ENCODE data around the gene C11orf54. TPM values are rescaled to one million over a fixed set of nuclear protein-coding genes. Genes with fewer than 3 reads are reported as not detected.

C11orf54 gene
- total RNA-seq, 1 donor from 2014 or later = 23.5 TPM

GRCh38 chr11:93718057-93718563, 23.4 kb upstream of the C11orf54 start:
- Mint-ChIP-seq H3K27me3 (ENCODE audit: unreplicated experiment) (no peaks in the 10 kb centered on the region), H3K4me1 (ENCODE audit: unreplicated experiment) (peaks cover 2% of the 10 kb centered on the region), H3K4me3 (ENCODE audit: unreplicated experiment) (no peak overlapping the region), H3K27ac (ENCODE audit: unreplicated experiment) (no peak overlapping the region), H3K36me3 (ENCODE audit: unreplicated experiment) (peaks cover 30% of the 10 kb centered on the region), H3K9me3 (ENCODE audit: unreplicated experiment) (no peaks in the 10 kb centered on the region)
- DNase-seq (ENCODE audit: extremely low spot score, unreplicated experiment) = no peak
- no peak for TF ChIP-seq CTCF (IDR thresholded peaks at IDR 0.05)

- H3K9me3 Mint-ChIP-seq (ENCODE audit: unreplicated experiment) = no peaks in the 10 kb centered on the region
- DNase-seq (ENCODE audit: extremely low spot score, unreplicated experiment) = no peak
- H3K4me1 Mint-ChIP-seq (ENCODE audit: unreplicated experiment) = no peaks in the 10 kb centered on the region
- H3K4me3 Mint-ChIP-seq (ENCODE audit: unreplicated experiment) = no peak overlapping the region
- no peak overlapping the region for H3K27ac Mint-ChIP-seq (ENCODE audit: unreplicated experiment)
- peaks cover 31% of the 10 kb centered on the region for H3K36me3 Mint-ChIP-seq (ENCODE audit: unreplicated experiment)
- no peak for TF ChIP-seq CTCF (IDR thresholded peaks at IDR 0.05)
- no peaks in the 10 kb centered on the region for H3K27me3 Mint-ChIP-seq (ENCODE audit: unreplicated experiment)
These were observed 22.2 kb upstream of the C11orf54 start for GRCh38 chr11:93719310-93719709.

- H3K9me3 Mint-ChIP-seq (ENCODE audit: unreplicated experiment) = no peaks in the 10 kb centered on the region
These were observed 20.9 kb upstream of the C11orf54 start for GRCh38 chr11:93720522-93720921.

GRCh38 chr11:93724089-93724488, 17.4 kb upstream of the C11orf54 start:
- H3K27me3 Mint-ChIP-seq (ENCODE audit: unreplicated experiment) = no peaks in the 10 kb centered on the region
- H3K36me3 Mint-ChIP-seq (ENCODE audit: unreplicated experiment) = peaks cover 45% of the 10 kb centered on the region
- H3K9me3 Mint-ChIP-seq (ENCODE audit: unreplicated experiment) = no peaks in the 10 kb centered on the region
- TF ChIP-seq CTCF (IDR thresholded peaks at IDR 0.05) = no peak
- no peaks in the 10 kb centered on the region for H3K4me1 Mint-ChIP-seq (ENCODE audit: unreplicated experiment)
- H3K27ac Mint-ChIP-seq (ENCODE audit: unreplicated experiment) = no peak overlapping the region
- H3K4me3 Mint-ChIP-seq (ENCODE audit: unreplicated experiment) = no peak overlapping the region
- no peak for DNase-seq (ENCODE audit: extremely low spot score, unreplicated experiment)

More at GRCh38 chr11:93720522-93720921, 20.9 kb upstream of the C11orf54 start:
- Mint-ChIP-seq H3K27me3 (ENCODE audit: unreplicated experiment) (no peaks in the 10 kb centered on the region), H3K27ac (ENCODE audit: unreplicated experiment) (no peak overlapping the region), H3K4me1 (ENCODE audit: unreplicated experiment) (no peaks in the 10 kb centered on the region), H3K36me3 (ENCODE audit: unreplicated experiment) (peaks cover 33% of the 10 kb centered on the region), H3K4me3 (ENCODE audit: unreplicated experiment) (no peak overlapping the region)
- no peak for DNase-seq (ENCODE audit: extremely low spot score, unreplicated experiment)
- no peak for TF ChIP-seq CTCF (IDR thresholded peaks at IDR 0.05)

- H3K27ac Mint-ChIP-seq (ENCODE audit: unreplicated experiment) = no peak overlapping the region
- no peak for TF ChIP-seq CTCF (IDR thresholded peaks at IDR 0.05)
- H3K4me3 Mint-ChIP-seq (ENCODE audit: unreplicated experiment) = no peak overlapping the region
- DNase-seq (ENCODE audit: extremely low spot score, unreplicated experiment) = no peak
- H3K9me3 Mint-ChIP-seq (ENCODE audit: unreplicated experiment) = no peaks in the 10 kb centered on the region
- peaks cover 66% of the 10 kb centered on the region for H3K36me3 Mint-ChIP-seq (ENCODE audit: unreplicated experiment)
- no peaks in the 10 kb centered on the region for H3K4me1 Mint-ChIP-seq (ENCODE audit: unreplicated experiment)
- no peaks in the 10 kb centered on the region for H3K27me3 Mint-ChIP-seq (ENCODE audit: unreplicated experiment)
These were observed 13.3 kb upstream of the C11orf54 start for GRCh38 chr11:93727985-93728791.
